Lower leg skin (tissue), 4 donors: ENCODE data around the gene NKX2-3. TPM values are rescaled to one million over a fixed set of nuclear protein-coding genes. Genes with fewer than 3 reads are reported as not detected.

Experiments
- DNase-seq, 2 donors: peaks; one replicate each; pipeline ENCODE4 v3.0.0-alpha.2; 2019; ENCODE audit warnings: low spot score in 2 of 2
- H3K4me3 ChIP-seq: fragments of 200-600 bp; sonication (generic); 2 replicates; pipeline ENCODE4 v1.5.1; 2017; ENCODE audit warnings: mild to moderate bottlenecking, low read depth; ENCODE audit not compliant: poor library complexity, severe bottlenecking
- CTCF ChIP-seq, 3 donors: fragments of 450-650 bp; IDR thresholded peaks; one replicate each; pipeline ENCODE4 v1.5.1; 2016; ENCODE audit warnings: antibody characterized with exemption in 3 of 3, mild to moderate bottlenecking in 3 of 3, moderate library complexity in 2 of 3
- POLR2A ChIP-seq, 2 donors: fragments of 450-650 bp; IDR thresholded peaks; one replicate each; pipeline ENCODE4 v1.6.1; 2016 to 2017; ENCODE audit warnings: antibody characterized with exemption in 2 of 2, mild to moderate bottlenecking in 1 of 2, moderate library complexity in 1 of 2
- WGBS, 2 donors: methylation state at CpG; one replicate each; pipeline ENCODE4 v1.1.5; 2018; 5-methylcytosine and 5-hydroxymethylcytosine counted together
- intact Hi-C: fragments of 100-400 bp; cut with DNase I; formaldehyde crosslinking; loops from one replicate; pipeline ENCODE4 v1.15.0; 2023; ENCODE audit warnings: low total_unique reads
- total RNA-seq, 4 donors: library from RNA; depleted of rRNA; stranded (reverse); fragments of >200 nt; gene quantifications; one replicate each; pipeline ENCODE4 v1.1.0, GENCODE V29; 2016

NKX2-3 gene
- total RNA-seq, 4 donors from 2014 or later: not detected

- peak overlapping the region; percentile 4 for H3K4me3 ChIP-seq
- intact Hi-C loops: no loop called here
- 21% methylated on average over 26 of the region's 26 CpGs for WGBS, 2 donors
- TF ChIP-seq CTCF (IDR thresholded peaks at IDR 0.05) (no peak), POLR2A (IDR thresholded peaks at IDR 0.05) (no peak)
- no peak for DNase-seq
These were observed 1.8 kb downstream of the NKX2-3 start for GRCh38 chr10:99534450-99534938.

- TF ChIP-seq POLR2A (IDR thresholded peaks at IDR 0.05): no peak
- TF ChIP-seq CTCF (IDR thresholded peaks at IDR 0.05): no peak
- no peak for DNase-seq
- intact Hi-C loops: no loop called here
- 2% methylated on average over 9 to 74 of the region's 100 CpGs for WGBS, 2 donors
- peak overlapping the region; percentile 4 for H3K4me3 ChIP-seq
These were observed 2.4 kb downstream of the NKX2-3 start for GRCh38 chr10:99534939-99535763.

- TF ChIP-seq POLR2A (IDR thresholded peaks at IDR 0.05) (no peak), CTCF (IDR thresholded peaks at IDR 0.05) (no peak)
- WGBS, 2 donors: 11 to 16% methylated on average over 41 to 42 of the region's 42 CpGs
- DNase-seq: no peak
- no peak overlapping the region for H3K4me3 ChIP-seq
- intact Hi-C loops: no loop called here
These were observed 3.1 kb downstream of the NKX2-3 start for GRCh38 chr10:99535764-99536337.

GRCh38 chr10:99536338-99537085 is 3.8 kb downstream of the NKX2-3 start:
- intact Hi-C loops: no loop called here
- no peak overlapping the region for H3K4me3 ChIP-seq
- no peak for DNase-seq
- TF ChIP-seq CTCF (IDR thresholded peaks at IDR 0.05) (no peak), POLR2A (IDR thresholded peaks at IDR 0.05) (no peak)
- 6 to 16% methylated on average over 39 of the region's 40 CpGs for WGBS, 2 donors

GRCh38 chr10:99537086-99537988 is 4.6 kb downstream of the NKX2-3 start:
- intact Hi-C loops: no loop called here
- DNase-seq: no peak
- WGBS, 2 donors: 9 to 12% methylated on average over 57 to 63 of the region's 64 CpGs

More at GRCh38 chr10:99537086-99537988, 4.6 kb downstream of the NKX2-3 start:
- no peak overlapping the region for H3K4me3 ChIP-seq
- TF ChIP-seq CTCF (IDR thresholded peaks at IDR 0.05): no peak
- TF ChIP-seq POLR2A (IDR thresholded peaks at IDR 0.05): no peak
